Measurements from ENCODE around the gene WBP11. TPM values are rescaled to one million over a fixed set of nuclear protein-coding genes. Genes with fewer than 3 reads are reported as not detected.
A peak's percentile ranks its signal among the peaks of the same experiment; 100 is the strongest.

The WBP11 gene
- total RNA-seq = 10 to 100 TPM; 19.9 to 21.9 TPM

DNA sequence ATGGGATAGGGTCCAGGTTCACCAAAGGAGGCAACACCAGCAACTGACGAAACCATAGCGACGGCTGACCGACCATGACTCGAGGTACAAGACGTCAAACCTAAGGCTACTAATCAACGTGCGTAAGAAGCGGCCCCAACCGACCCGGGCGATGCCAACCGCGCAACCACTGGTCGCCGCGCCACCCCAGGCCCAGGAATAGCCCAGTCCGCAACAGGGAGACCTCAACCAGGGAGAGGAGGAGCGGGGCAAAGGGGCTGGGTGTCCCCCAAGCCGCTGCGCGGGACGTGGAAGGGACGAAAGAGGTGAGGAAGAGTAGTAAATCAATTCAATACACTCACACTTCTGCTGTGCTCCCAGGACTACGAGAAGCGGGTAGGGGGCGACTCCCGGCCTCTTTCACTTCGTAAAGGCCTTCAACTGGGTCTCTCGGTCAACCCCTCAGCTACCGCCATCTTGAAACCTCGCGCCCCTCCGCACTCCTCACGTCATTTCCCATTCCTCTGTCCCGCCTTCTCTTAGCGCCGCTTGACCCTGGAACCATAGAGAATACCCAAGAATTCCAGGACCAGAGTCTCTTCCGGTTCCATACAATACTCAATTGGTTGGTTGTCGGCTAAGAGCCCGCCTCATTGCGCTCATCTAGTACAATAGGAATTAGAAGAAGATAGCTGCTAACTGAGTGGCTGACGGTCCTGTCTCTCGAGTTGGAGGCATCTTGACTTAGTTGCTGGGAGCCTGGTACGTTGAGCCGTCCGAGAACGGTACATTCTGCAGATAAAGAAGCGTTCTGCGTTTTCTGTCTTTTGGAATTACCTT lies at the start of gene WBP11, which contains the start of gene C12orf60:
Gene WBP11, minus strand, starts transcription at position 468 of the 819 bp plus-strand sequence. CDS start 2,095 bp downstream, outside the sequence.
Gene C12orf60, plus strand, starts transcription at position 660 of the 819 bp plus-strand sequence. CDS start 19,266 bp downstream, outside the sequence.
- Histone ChIP-seq H3K27me3 (no peaks in the 10 kb centered on the region), H3K4me3 (peak within 1 kb of the TSS; percentile 89 to 95), H3K9me3 (no peaks in the 10 kb centered on the region), H3K4me1 (peaks cover 0 to 19% of the 10 kb centered on the region in 2 donors), H3K27ac (peak within 1 kb of the TSS; percentile 93 to 96), H3K36me3 (peaks cover 12% of the 10 kb centered on the region)
- TF ChIP-seq, protein P1, sequence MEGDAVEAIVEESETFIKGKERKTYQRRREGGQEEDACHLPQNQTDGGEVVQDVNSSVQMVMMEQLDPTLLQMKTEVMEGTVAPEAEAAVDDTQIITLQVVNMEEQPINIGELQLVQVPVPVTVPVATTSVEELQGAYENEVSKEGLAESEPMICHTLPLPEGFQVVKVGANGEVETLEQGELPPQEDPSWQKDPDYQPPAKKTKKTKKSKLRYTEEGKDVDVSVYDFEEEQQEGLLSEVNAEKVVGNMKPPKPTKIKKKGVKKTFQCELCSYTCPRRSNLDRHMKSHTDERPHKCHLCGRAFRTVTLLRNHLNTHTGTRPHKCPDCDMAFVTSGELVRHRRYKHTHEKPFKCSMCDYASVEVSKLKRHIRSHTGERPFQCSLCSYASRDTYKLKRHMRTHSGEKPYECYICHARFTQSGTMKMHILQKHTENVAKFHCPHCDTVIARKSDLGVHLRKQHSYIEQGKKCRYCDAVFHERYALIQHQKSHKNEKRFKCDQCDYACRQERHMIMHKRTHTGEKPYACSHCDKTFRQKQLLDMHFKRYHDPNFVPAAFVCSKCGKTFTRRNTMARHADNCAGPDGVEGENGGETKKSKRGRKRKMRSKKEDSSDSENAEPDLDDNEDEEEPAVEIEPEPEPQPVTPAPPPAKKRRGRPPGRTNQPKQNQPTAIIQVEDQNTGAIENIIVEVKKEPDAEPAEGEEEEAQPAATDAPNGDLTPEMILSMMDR (IDR thresholded peaks at IDR 0.05) = no peak
- peak; percentile 98 for DNase-seq (ENCODE audit: low spot score)

DNA sequence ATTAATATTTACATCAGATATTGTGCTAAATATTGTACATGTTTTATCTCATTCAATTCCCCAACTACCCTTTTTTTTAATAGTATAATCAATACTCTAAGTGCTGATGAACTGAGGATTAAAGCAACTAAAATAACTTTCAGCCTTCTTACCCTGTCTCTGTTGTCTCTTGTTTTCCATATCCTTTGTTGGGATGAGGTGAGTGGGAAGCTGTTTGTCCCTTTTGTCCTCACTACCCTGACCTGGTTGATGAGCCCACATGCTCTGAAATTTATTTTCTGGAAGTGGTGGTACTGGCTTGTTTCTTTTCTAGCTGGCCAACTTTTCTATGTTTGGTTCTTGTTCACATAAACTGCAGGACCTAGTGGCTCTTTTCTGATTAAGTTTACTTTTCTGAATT lies 49.6 kb upstream of the WBP11 start:
- DNase-seq (ENCODE audit: low spot score) = no peak
- no peak overlapping the region for H3K27ac ChIP-seq
- no peak overlapping the region for H3K4me3 ChIP-seq
- H3K9me3 ChIP-seq = no peaks in the 10 kb centered on the region
- H3K4me1 ChIP-seq = peaks cover 0 to 8% of the 10 kb centered on the region in 2 donors
- H3K27me3 ChIP-seq = no peaks in the 10 kb centered on the region
- TF ChIP-seq, protein P1 (IDR thresholded peaks at IDR 0.05) = no peak
- H3K36me3 ChIP-seq = no peaks in the 10 kb centered on the region

DNA sequence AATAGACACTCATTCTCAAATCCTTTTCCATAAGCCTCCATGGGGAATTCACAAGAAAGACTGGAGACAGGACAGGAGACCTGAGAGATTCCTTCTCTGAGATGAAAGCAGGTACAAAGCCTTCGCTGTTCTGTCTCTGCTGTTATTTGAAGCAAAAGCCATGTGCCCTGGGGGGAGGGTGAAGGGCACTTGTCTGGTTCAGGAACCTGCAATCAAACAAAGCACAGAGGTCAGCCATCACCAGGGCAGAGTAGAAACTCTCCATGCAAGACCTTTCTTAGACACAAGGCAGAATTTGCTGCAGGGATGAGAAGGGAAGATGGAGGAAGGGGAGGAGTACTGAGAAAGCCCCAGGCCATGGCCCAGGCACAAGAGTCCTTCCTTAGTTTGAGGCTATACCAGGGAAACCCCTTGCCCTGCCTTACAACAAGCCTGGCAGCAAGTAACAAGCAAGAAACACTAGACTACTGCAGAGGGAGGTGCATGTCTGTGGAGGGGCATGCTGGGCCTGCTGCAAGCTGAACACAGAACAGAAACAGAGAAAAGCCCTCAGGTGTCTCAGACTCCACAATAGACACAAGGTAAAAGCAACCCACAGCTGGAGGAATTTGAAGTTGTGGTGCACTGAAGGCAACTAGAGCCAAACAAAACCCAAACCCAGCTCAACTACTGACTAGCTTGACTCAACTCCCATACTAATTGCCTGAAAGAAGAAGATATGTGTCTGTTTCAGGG lies 47.8 kb upstream of the WBP11 start:
- DNase-seq (ENCODE audit: low spot score) = no peak
- peaks cover 0 to 26% of the 10 kb centered on the region in 2 donors for H3K4me1 ChIP-seq
- no peak overlapping the region for H3K4me3 ChIP-seq
- H3K9me3 ChIP-seq = no peaks in the 10 kb centered on the region
- no peaks in the 10 kb centered on the region for H3K27me3 ChIP-seq
- TF ChIP-seq, protein P1 (IDR thresholded peaks at IDR 0.05) = no peak
- no peak overlapping the region for H3K27ac ChIP-seq
- H3K36me3 ChIP-seq = no peaks in the 10 kb centered on the region

DNA sequence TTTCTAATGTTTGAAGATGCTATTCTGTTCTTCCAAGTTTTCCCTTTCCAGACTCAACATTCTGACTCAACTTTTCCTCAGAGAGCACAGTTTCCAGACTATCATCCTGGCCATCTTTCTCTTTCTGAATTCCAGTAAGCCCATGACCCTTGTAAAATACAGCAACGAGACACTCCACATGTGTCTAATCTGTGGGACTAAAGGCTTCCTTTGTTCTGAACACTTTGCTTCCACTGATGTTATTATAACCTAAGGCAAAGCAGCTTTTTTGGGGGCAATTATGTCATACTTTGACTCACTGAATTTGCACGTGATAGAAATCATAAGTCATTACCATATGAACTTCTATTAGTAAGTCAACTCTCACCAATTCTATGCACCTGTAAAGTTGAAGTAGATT lies 46.4 kb upstream of the WBP11 start:
- no peak overlapping the region for H3K4me3 ChIP-seq
- H3K27ac ChIP-seq = peak overlapping the region; percentile 54 to 56
- TF ChIP-seq, protein P1 (IDR thresholded peaks at IDR 0.05) = no peak
- peaks cover 0 to 33% of the 10 kb centered on the region in 2 donors for H3K4me1 ChIP-seq
- H3K36me3 ChIP-seq = no peaks in the 10 kb centered on the region
- no peak for DNase-seq (ENCODE audit: low spot score)
- H3K27me3 ChIP-seq = no peaks in the 10 kb centered on the region
- no peaks in the 10 kb centered on the region for H3K9me3 ChIP-seq

DNA sequence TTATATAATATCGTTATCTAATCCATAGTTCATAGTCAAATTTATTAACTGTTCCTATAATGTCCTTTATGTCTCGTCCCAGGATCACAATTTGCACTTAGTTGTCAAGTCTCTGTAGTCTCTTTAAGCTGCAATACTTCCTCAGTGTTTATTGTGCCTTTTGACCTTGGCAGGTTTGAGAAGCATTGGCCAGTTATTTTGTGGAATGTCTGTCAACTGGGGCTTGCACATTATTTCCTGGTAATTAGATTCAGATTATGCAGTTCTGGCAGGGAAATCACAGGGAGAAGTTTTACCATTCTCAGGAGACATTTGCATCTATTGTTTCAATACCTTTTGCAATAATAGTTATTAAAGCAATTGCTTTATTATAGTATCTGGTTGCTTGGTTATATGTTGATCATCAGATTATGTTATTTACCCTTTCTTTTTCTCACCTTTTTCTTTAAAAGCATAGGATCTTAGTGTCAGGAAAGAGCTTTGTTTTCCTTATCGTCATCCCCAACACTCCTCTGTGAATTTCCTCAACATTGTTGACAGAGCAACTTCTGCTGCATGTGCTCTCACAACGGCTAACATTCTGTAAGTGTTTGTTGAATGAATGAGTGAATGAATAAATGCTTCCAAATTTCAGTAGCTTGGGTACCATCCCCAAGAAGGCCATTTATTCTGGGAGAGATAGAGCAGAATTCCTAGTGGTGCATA lies 43.8 kb upstream of the WBP11 start:
- H3K27me3 ChIP-seq = no peaks in the 10 kb centered on the region
- TF ChIP-seq, protein P1 (IDR thresholded peaks at IDR 0.05) = no peak
- peaks cover 0 to 50% of the 10 kb centered on the region in 2 donors for H3K4me1 ChIP-seq
- no peaks in the 10 kb centered on the region for H3K9me3 ChIP-seq
- no peaks in the 10 kb centered on the region for H3K36me3 ChIP-seq
- no peak overlapping the region for H3K4me3 ChIP-seq
- peak overlapping the region; percentile 43 to 51 for H3K27ac ChIP-seq
- DNase-seq (ENCODE audit: low spot score) = no peak
